ENCODE data around the gene ANGPTL2. TPM values are rescaled to one million over a fixed set of nuclear protein-coding genes. Genes with fewer than 3 reads are reported as not detected.
A peak's percentile ranks its signal among the peaks of the same experiment; 100 is the strongest.
"Not testable (repeated sequence)": the region's sequence is repeated elsewhere in the genome, so short reads cannot be mapped to it uniquely, and the experiment has no call there.

Gene ANGPTL2
- total RNA-seq, 2 donors from 2014 or later, result not detected

- DNase-seq (ENCODE audit: low spot score in 2 of 2) (peak in 1 of 2 donors; percentile 44), ATAC-seq (no peak)
- Mint-ChIP-seq H3K36me3 (no peaks in the 10 kb centered on the region), H3K9me3 (no peaks in the 10 kb centered on the region), H3K27ac (no peak overlapping the region)
These were observed 37.6 kb upstream of the ANGPTL2 start for GRCh38 chr9:127159949-127160610.

GRCh38 chr9:127159325-127159801 lies 36.9 kb upstream of the ANGPTL2 start:
- no peaks in the 10 kb centered on the region for H3K9me3 Mint-ChIP-seq
- ATAC-seq, result peak in 1 of 2 donors; percentile 41
- H3K36me3 Mint-ChIP-seq, result no peaks in the 10 kb centered on the region
- DNase-seq (ENCODE audit: low spot score in 2 of 2), result peak in 1 of 2 donors; percentile 13
- H3K27ac Mint-ChIP-seq, result no peak overlapping the region

GRCh38 chr9:127158786-127159324 lies 36.4 kb upstream of the ANGPTL2 start:
- H3K27ac Mint-ChIP-seq, result no peak overlapping the region
- ATAC-seq (no peak), DNase-seq (ENCODE audit: low spot score in 2 of 2) (no peak)
- no peaks in the 10 kb centered on the region for H3K9me3 Mint-ChIP-seq
- no peaks in the 10 kb centered on the region for H3K36me3 Mint-ChIP-seq

GRCh38 chr9:127155314-127155960 lies 33.0 kb upstream of the ANGPTL2 start:
- peak in 1 of 2 donors; percentile 16 for DNase-seq (ENCODE audit: low spot score in 2 of 2)
- no peaks in the 10 kb centered on the region for H3K36me3 Mint-ChIP-seq
- H3K9me3 Mint-ChIP-seq, result no peaks in the 10 kb centered on the region
- peak overlapping the region; percentile 18 to 61 for H3K27ac Mint-ChIP-seq
- ATAC-seq, result no peak

- no peaks in the 10 kb centered on the region for H3K36me3 Mint-ChIP-seq
- H3K9me3 Mint-ChIP-seq, result no peaks in the 10 kb centered on the region
- peak; percentile 66 to 84 for ATAC-seq
- peak overlapping the region in 1 of 2 donors; percentile 18 for H3K27ac Mint-ChIP-seq
- peak in 1 of 2 donors; percentile 39 for DNase-seq (ENCODE audit: low spot score in 2 of 2)
These were observed 32.2 kb upstream of the ANGPTL2 start for GRCh38 chr9:127154390-127155191.

GRCh38 chr9:127154003-127154389 lies 31.6 kb upstream of the ANGPTL2 start:
- H3K36me3 Mint-ChIP-seq, result no peaks in the 10 kb centered on the region
- H3K27ac Mint-ChIP-seq, result no peak overlapping the region
- ATAC-seq (peak in 1 of 2 donors; percentile 14), DNase-seq (ENCODE audit: low spot score in 2 of 2) (peak; percentile 29 to 43)
- H3K9me3 Mint-ChIP-seq, result no peaks in the 10 kb centered on the region

GRCh38 chr9:127153501-127153900 lies 31.1 kb upstream of the ANGPTL2 start:
- no peaks in the 10 kb centered on the region for H3K9me3 Mint-ChIP-seq
- peak in 1 of 2 donors; percentile 18 for DNase-seq (ENCODE audit: low spot score in 2 of 2)
- no peak overlapping the region for H3K27ac Mint-ChIP-seq
- H3K36me3 Mint-ChIP-seq, result no peaks in the 10 kb centered on the region
- ATAC-seq, result no peak

GRCh38 chr9:127149463-127150390 lies 27.3 kb upstream of the ANGPTL2 start:
- Mint-ChIP-seq H3K9me3 (no peaks in the 10 kb centered on the region), H3K36me3 (no peaks in the 10 kb centered on the region), H3K27ac (no peak overlapping the region)
- ATAC-seq (no peak), DNase-seq (ENCODE audit: low spot score in 2 of 2) (no peak)

- Mint-ChIP-seq H3K27ac (no peak overlapping the region), H3K9me3 (no peaks in the 10 kb centered on the region), H3K36me3 (no peaks in the 10 kb centered on the region)
- ATAC-seq (no peak), DNase-seq (ENCODE audit: low spot score in 2 of 2) (no peak)
These were observed 26.6 kb upstream of the ANGPTL2 start for GRCh38 chr9:127149010-127149409.

- H3K36me3 Mint-ChIP-seq, result no peaks in the 10 kb centered on the region
- H3K27ac Mint-ChIP-seq, result no peak overlapping the region
- H3K9me3 Mint-ChIP-seq, result no peaks in the 10 kb centered on the region
- ATAC-seq, result no peak
- DNase-seq (ENCODE audit: low spot score in 2 of 2), result no peak
These were observed 25.6 kb upstream of the ANGPTL2 start for GRCh38 chr9:127148014-127148413.

- ATAC-seq (no peak), DNase-seq (ENCODE audit: low spot score in 2 of 2) (no peak)
- Mint-ChIP-seq H3K27ac (no peak overlapping the region), H3K9me3 (no peaks in the 10 kb centered on the region), H3K36me3 (no peaks in the 10 kb centered on the region)
These were observed 24.8 kb upstream of the ANGPTL2 start for GRCh38 chr9:127147251-127147650.

- ATAC-seq; H3K27ac Mint-ChIP-seq; DNase-seq (ENCODE audit: low spot score in 2 of 2); H3K36me3 Mint-ChIP-seq; H3K9me3 Mint-ChIP-seq: not testable (repeated sequence)
These were observed 24.4 kb upstream of the ANGPTL2 start for GRCh38 chr9:127146841-127147240.

- no peak overlapping the region for H3K27ac Mint-ChIP-seq
- DNase-seq (ENCODE audit: low spot score in 2 of 2) (no peak), ATAC-seq (no peak)
- H3K36me3 Mint-ChIP-seq, result no peaks in the 10 kb centered on the region
- H3K9me3 Mint-ChIP-seq, result no peaks in the 10 kb centered on the region
These were observed 22.4 kb upstream of the ANGPTL2 start for GRCh38 chr9:127144670-127145445.

- DNase-seq (ENCODE audit: low spot score in 2 of 2), result no peak
- Mint-ChIP-seq H3K27ac (no peak overlapping the region), H3K36me3 (no peaks in the 10 kb centered on the region), H3K9me3 (no peaks in the 10 kb centered on the region)
- ATAC-seq, result no peak
These were observed 21.6 kb upstream of the ANGPTL2 start for GRCh38 chr9:127143920-127144465.

GRCh38 chr9:127142931-127143464 lies 20.6 kb upstream of the ANGPTL2 start:
- ATAC-seq (no peak), DNase-seq (ENCODE audit: low spot score in 2 of 2) (no peak)
- no peaks in the 10 kb centered on the region for H3K36me3 Mint-ChIP-seq
- H3K9me3 Mint-ChIP-seq, result no peaks in the 10 kb centered on the region
- no peak overlapping the region for H3K27ac Mint-ChIP-seq

Measured in activated naive CD4-positive, alpha-beta T cell treated with anti-CD3 and anti-CD28 coated beads, Interleukin-2, amount 50 U/mL, for 72 hours (primary cell).